Lower leg skin (tissue), 4 donors: Measurements from ENCODE around the gene ATP2A1. TPM values are rescaled to one million over a fixed set of nuclear protein-coding genes. Genes with fewer than 3 reads are reported as not detected.

Experiments used
- DNase-seq, 2 donors: peaks; one replicate each; pipeline ENCODE4 v3.0.0-alpha.2; 2019; ENCODE audit warnings: low spot score in 2 of 2
- H3K4me3 ChIP-seq: fragments of 200-600 bp; sonication (generic); 2 replicates; pipeline ENCODE4 v1.5.1; 2017; ENCODE audit warnings: mild to moderate bottlenecking, low read depth; ENCODE audit not compliant: poor library complexity, severe bottlenecking
- POLR2A ChIP-seq, 2 donors: fragments of 450-650 bp; IDR thresholded peaks; one replicate each; pipeline ENCODE4 v1.6.1; 2016 to 2017; ENCODE audit warnings: antibody characterized with exemption in 2 of 2, mild to moderate bottlenecking in 1 of 2, moderate library complexity in 1 of 2
- WGBS, 2 donors: methylation state at CpG; one replicate each; pipeline ENCODE4 v1.1.5; 2018; 5-methylcytosine and 5-hydroxymethylcytosine counted together
- intact Hi-C: fragments of 100-400 bp; cut with DNase I; formaldehyde crosslinking; loops from one replicate; pipeline ENCODE4 v1.15.0; 2023; ENCODE audit warnings: low total_unique reads
- total RNA-seq, 4 donors: library from RNA; depleted of rRNA; stranded (reverse); fragments of >200 nt; gene quantifications; one replicate each; pipeline ENCODE4 v1.1.0, GENCODE V29; 2016
- TF ChIP-seq, protein P1 (sequence below), 3 donors: fragments of 450-650 bp; IDR thresholded peaks; one replicate each; pipeline ENCODE4 v1.5.1; 2016; ENCODE audit warnings: antibody characterized with exemption in 3 of 3, mild to moderate bottlenecking in 3 of 3, moderate library complexity in 2 of 3

Gene ATP2A1
- total RNA-seq, 4 donors from 2014 or later: 0.07 to 0.46 (median 0.21) TPM

DNA sequence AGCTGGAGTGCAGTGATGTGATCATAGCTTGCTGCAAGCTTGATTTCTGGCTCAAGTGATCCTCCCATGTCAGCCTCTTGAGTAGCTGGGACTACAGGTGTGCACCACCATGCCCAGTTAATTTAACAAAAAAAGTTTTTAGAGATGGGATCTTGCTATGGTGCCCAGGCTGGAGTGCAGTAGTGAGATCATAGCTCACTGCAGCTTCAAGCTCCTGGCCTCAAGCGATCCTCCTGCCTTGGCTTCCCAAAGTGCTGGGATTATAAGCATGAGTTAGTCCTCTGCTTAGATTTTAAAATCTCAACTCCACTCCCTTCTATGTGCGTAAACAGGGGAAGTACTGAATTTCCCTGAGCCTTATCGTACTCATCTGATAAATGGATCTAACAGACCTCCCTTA, 40.4 kb downstream of the ATP2A1 start:
- 99 to 100% methylated on average over 3 of the region's 3 CpGs for WGBS, 2 donors
- no peak for TF ChIP-seq POLR2A (IDR thresholded peaks at IDR 0.05)
- TF ChIP-seq, protein P1, sequence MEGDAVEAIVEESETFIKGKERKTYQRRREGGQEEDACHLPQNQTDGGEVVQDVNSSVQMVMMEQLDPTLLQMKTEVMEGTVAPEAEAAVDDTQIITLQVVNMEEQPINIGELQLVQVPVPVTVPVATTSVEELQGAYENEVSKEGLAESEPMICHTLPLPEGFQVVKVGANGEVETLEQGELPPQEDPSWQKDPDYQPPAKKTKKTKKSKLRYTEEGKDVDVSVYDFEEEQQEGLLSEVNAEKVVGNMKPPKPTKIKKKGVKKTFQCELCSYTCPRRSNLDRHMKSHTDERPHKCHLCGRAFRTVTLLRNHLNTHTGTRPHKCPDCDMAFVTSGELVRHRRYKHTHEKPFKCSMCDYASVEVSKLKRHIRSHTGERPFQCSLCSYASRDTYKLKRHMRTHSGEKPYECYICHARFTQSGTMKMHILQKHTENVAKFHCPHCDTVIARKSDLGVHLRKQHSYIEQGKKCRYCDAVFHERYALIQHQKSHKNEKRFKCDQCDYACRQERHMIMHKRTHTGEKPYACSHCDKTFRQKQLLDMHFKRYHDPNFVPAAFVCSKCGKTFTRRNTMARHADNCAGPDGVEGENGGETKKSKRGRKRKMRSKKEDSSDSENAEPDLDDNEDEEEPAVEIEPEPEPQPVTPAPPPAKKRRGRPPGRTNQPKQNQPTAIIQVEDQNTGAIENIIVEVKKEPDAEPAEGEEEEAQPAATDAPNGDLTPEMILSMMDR (IDR thresholded peaks at IDR 0.05): no peak
- H3K4me3 ChIP-seq: no peak overlapping the region
- no peak for DNase-seq
- intact Hi-C loops: no loop called here

DNA sequence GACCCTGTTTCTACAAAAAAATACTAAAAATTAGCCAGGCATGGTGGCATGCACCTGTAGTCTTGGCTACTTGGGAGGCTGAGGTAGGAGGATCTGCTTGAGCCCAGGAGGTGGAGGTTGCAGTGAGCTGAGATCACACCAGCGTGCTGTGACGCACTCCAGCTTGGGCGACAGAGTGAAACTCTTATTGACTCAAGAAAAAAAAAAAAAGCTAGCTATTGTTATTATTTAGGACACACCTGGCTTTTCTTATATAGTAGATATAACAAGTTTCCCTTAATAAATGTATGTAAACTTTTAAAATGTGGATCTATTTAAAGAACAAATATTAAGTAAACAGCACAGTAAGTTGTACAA, 44.9 kb downstream of the ATP2A1 start:
- WGBS, 2 donors: 86 to 89% methylated on average over 3 of the region's 3 CpGs

DNA sequence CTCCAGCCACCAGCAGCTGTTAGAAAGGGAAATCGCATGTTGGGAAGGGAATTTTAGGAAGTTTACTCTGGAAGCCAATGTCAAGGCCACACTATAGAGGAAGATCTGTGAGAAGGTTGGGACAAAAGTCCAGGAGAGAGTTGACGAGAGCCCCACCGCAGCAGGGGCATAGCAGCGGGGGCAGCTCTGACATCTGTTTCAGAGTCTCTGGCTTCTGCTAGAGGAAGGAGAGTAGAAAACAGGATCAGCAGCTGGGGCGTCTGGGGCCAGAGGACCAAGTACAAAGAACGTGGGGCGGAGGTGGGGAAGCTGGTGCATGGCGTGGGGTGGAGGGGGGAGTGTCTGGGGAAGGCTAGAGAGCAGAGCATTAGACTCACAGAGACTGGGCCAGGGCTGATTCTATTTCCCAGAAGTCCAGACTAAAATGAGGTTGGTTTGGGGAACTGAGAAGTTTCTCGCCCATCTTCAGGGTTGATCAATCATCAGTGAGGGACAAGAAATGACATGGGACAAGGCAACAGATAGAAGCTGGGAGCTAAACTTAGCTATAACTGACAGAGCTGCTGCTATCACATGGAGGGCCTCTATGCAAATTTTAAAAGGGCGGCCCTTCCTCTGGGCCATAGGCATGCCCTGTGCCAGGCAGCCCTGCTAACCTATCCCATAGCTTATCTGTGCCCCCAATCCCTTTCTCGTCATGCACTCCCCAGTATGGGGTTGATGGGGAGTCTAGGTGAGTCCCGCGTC, 45.5 kb downstream of the ATP2A1 start:
- WGBS, 2 donors: 51 to 54% methylated on average over 13 of the region's 13 CpGs
- TF ChIP-seq, protein P1 (IDR thresholded peaks at IDR 0.05): no peak
- no peak for TF ChIP-seq POLR2A (IDR thresholded peaks at IDR 0.05)
- no peak for DNase-seq
- intact Hi-C loops: no loop called here
- peak overlapping the region; percentile 2 for H3K4me3 ChIP-seq

More for the DNA sequence above, 44.9 kb downstream of the ATP2A1 start:
- no peak for TF ChIP-seq POLR2A (IDR thresholded peaks at IDR 0.05)
- TF ChIP-seq, protein P1 (IDR thresholded peaks at IDR 0.05): no peak
- intact Hi-C loops: no loop called here
- H3K4me3 ChIP-seq: no peak overlapping the region
- no peak for DNase-seq

DNA sequence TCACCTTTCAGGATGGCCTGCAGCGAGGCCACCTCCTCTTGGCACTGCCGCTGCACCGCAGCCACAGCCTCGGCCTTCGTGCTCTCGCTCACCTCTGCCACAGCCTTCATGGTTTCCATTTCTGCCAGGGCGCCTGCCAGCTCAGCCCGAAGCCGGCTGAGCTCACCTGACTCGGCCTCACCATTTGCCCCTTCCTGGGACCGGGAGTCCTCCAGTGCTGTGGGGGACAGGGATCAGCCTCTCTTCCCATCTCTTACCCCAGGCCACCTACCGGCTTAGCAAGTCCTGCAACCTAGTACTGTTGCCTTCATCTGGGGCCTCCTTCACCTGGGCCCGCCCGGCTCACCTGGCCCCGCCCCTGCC, 46.1 kb downstream of the ATP2A1 start:
- 19 to 30% methylated on average over 15 of the region's 15 CpGs for WGBS, 2 donors
- DNase-seq: peak in 1 of 2 donors; percentile 88
- TF ChIP-seq, protein P1 (IDR thresholded peaks at IDR 0.05): no peak
- intact Hi-C loops: no loop called here
- peak overlapping the region; percentile 73 for H3K4me3 ChIP-seq

DNA sequence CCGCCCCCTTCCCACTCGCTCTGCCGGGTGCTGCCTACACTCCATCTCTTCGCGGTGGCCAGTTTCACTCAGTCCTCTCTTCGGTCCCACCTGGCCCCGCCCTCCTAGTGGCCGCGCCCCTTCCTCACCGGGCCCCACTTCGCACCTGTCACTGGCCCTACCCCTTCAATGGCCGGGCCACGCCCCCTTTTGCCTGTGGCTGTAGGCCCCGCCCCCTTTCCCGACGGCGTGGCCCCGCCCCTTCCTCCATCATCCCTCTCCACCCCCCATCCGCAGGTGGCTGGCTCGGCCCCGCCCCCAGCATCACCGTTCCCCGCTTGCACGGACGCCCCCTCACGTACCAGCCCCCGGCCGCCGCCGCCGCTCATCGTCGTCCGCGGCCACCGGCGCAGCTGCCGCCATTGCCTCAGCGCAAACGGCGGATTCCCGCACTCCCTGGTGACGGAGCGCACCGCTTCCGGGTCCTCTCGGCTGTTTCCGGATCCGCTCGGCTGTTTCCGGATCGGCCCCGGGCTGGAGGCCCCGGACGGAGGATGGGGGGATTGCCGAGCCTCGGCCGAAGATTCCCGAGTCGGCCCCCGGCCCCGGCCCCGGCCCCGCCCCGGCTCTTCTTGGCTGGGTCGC, 46.6 kb downstream of the ATP2A1 start, which contains the start of gene RABEP2:
RABEP2 (minus strand) TSS at position 477 of the 624 bp plus-strand sequence; CDS start at position 402, 75 bp downstream.
- H3K4me3 ChIP-seq: peak within 1 kb of the TSS; percentile 73
- TF ChIP-seq, protein P1 (IDR thresholded peaks at IDR 0.05): no peak
- no peak for TF ChIP-seq POLR2A (IDR thresholded peaks at IDR 0.05)
- peak; percentile 91 to 98 for DNase-seq
- intact Hi-C loops: no loop called here
- 0 to 1% methylated on average over 25 to 26 of the region's 66 CpGs for WGBS, 2 donors
